ENCODE data around the gene LBP.

The LBP gene

DNA sequence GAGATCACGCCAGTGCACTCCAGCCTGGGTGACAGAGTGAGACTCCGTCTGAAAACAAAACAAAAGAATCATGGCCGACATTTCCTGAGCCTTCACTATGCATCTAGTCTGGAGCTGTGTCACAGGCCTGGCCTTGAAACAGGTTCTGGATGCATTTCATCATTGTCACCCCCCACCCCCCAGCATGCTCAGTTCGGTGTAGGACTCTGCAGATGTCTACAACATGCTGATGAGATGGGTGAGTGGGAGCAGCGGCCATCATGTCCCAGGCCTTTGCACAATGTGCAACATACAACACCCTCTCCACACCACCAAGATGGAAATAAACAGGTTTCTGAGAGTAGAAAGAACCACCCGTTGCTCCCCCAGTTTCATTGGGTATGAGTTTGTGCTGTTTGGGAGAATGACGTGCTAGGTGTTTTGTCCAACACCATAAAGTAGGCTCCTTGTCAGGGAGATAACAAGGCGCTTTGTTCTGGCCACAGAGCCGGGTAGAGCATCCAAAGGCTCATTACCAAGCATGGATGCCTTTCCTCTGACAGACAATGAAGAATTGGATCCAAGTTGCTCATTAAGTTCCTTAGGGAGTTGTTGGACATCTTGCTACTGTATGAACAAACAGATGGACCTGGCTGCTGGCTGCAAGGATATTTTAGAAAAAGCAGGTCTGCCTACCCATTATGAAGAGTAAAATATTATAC lies 66.7 kb downstream of the LBP start:
- no peak for TF ChIP-seq POLR2A (IDR thresholded peaks at IDR 0.05; ENCODE audit: low read depth, low read length)
- FAIRE-seq, result no peak
- no peak for DNase-seq (ENCODE audit: insufficient read length, low spot score)

DNA sequence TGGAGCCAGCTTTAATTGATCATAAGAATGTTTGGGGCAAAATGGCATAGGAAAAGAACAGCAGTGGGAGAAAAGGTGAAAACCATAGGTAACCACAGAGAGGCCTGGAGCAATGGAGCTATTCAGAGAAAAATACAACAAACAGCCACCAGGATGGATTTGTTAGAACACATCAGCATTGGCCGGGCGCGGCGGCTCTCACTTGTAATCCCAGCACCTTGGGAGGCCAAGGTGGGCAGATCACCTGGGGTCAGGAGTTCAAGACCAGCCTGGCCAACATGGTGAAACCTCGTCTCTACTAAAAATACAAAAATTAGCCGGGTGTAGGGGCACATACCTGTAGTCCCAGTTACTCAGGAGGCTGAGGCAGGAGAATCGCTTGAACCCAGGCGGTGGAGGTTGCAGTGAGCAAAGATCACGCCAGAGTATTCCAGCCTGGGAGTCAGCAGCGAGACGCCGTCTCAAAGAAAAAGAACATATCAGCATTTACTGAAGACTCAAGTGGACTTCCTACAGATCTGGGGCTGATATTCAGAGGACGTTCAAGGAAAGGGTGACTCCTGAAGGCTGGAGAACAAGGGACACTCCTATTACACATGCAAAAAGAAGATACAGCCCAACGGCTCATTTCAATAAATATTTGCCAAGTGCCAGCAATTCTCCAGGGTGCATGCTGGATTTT lies 68.6 kb downstream of the LBP start:
- FAIRE-seq (no peak), DNase-seq (ENCODE audit: insufficient read length, low spot score) (no peak)
- no peak for TF ChIP-seq POLR2A (IDR thresholded peaks at IDR 0.05; ENCODE audit: low read depth, low read length)

DNA sequence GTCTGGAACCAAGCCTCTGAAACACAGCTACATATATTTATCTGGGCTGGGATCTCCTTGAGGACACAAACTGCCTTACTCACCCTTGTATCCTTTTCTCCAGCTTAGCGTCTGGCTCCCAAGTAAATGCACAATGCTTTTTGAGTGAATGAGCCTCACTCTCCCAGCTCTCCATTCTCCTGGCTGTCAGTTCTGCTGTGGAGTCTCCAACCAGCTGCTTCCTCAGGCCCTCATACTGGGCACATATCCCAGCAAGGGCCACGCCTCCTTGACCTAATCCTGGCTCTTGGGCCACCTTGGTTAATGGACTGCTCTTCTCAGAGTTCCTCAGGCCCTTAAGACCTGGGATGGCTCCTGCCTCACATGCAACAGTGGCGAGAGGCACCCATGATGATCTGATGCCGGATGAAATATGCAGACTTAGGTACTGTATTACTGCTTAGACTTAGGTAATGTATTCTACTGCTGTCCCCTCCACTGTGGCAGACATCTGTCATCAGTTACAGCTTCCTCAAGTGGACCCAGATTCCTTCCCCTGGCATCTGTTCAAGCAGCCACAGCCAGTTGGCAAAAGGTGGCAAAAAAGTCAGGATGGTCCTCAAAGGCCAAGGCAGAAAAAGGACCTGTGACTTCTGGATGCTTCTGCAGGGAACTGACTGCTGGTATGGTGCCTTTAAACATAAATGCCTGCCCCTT lies 72.4 kb downstream of the LBP start:
- no peak for FAIRE-seq

DNA sequence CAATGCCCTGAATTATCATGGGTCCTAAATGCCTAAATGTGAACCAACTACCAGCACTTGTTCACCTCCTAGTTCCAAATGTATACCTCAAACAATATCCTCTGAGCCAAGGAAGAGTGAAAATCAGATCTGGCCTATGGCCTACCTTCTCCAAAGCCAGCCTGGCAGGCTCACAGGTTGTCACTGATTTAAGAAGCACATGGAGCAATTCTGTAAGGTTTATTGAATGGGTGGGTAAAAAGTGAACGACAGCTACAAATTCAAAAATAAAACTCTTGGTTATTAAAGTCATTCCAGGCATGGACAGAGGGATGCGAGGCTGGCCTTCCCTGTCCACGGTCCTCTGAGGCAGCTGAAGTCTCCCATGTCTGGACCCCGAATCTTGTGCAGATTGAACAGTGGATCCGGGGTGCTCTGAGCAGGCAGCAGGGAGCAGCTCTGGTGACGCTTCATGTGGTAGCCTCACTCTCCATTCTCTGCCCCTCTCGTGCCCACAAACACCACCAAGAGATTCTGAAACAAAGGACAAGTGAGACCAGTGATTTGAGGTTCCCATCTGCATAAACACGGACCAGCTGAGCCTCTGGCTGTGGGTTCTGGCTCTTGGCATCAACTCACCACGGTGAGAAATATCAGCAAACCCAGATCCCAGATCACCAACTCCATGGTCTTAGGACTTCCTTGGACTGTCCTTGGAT lies 74.3 kb downstream of the LBP start:
- TF ChIP-seq POLR2A (IDR thresholded peaks at IDR 0.05; ENCODE audit: low read depth, low read length), result no peak
- FAIRE-seq, result no peak
- DNase-seq (ENCODE audit: insufficient read length, low spot score), result no peak

More for the DNA sequence above, 72.4 kb downstream of the LBP start:
- DNase-seq (ENCODE audit: insufficient read length, low spot score), result no peak
- TF ChIP-seq POLR2A (IDR thresholded peaks at IDR 0.05; ENCODE audit: low read depth, low read length), result no peak

DNA sequence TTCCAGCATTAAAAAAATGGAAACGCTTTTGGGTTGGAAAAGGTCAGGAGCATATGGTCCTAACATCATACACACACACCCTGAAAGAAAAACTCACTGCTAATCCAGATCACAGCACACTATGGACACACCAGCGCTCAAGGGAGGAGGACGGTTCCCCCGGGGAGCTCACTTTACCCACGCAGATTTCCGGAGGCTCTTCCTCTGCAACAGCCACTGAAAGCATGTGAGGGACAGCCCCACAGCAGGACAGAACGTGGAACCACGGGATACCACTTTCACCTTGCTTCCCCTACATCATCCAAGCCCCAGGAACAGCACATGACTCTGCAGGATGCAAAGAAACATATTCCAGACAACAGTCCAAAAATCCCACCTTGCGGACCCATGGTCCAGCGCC lies 75.6 kb downstream of the LBP start:
- no peak for FAIRE-seq
- TF ChIP-seq POLR2A (IDR thresholded peaks at IDR 0.05; ENCODE audit: low read depth, low read length), result no peak
- no peak for DNase-seq (ENCODE audit: insufficient read length, low spot score)

DNA sequence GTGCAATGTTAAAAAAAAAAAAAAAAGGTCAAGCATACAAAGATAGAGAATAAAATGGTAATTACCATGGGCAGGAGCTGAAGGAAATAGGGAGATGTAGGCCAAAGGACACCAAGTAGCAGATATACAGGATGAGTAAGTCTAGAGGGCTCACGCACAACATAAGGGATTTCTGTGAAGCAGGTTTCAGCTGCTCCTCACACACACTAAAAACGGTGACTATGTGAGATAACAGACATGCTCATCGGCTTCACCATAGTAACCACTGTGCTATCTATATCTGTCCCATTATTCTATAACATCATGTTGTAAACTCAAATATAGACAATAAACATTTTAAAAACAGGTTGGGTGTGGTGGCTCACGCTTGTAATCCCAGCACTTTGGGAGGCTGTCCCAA lies 77.3 kb downstream of the LBP start:
- no peak for FAIRE-seq
- TF ChIP-seq POLR2A (IDR thresholded peaks at IDR 0.05; ENCODE audit: low read depth, low read length), result no peak
- DNase-seq (ENCODE audit: insufficient read length, low spot score), result no peak

DNA sequence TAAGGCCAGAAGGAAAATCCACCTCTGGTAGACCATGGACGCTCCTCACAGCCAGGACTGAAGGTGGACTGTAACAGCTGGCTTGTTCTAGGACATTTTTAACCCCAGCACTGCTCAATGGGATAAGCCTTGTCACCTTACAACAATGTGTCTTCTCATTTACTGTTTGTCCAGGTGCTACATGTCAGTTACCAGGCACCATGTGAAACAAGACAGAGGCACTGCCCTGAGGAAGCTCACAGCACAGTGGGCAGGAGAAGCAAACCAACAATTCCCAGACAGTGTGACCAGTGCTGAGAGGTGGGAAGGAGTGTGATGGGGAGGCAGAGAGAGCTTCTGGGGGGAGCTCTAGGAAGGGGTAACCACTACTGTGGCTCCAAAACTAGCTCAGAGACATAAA lies 78.1 kb downstream of the LBP start:
- FAIRE-seq (no peak), DNase-seq (ENCODE audit: insufficient read length, low spot score) (no peak)
- no peak for TF ChIP-seq POLR2A (IDR thresholded peaks at IDR 0.05; ENCODE audit: low read depth, low read length)

DNA sequence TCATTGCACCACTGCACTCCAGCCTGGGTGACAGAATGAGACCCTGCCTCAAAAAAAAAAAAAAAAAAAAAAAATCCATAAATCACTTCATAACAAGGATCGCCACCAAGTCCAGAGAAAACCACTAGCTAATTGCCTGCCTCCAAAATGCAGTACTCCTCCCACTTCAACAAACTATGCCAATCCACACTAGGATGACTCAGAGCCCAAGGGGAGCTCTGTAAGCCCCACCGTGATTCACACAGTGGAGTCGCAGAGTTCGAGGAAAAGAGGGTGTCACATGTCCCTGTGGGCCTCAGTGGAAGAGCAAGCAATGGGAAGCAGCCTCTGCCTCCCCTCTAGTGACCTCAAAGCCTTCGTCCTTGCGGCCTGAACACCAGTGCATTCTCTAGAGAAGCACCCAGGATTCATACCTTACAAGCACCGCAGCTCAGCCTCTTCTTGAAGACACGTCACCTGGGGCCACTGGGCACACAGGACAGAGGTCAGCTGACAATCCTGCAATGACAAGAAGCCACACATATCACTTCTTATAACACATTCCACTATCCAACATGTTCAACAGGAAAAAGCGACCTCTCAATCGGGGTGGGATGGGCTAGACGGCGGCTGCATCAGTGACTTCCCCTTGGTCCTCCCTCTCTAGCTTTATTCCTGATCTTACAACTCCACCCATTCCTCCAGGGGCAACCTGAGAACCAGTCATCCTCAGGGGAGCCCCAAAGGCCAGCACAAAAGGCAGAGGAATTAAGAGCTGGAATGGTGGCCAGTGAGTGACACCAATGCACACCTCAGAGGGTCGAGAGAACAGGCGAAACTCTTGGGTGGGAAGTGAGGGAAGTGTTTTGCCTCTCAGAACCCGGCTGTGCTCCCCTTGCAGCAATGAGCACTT lies 80.0 kb downstream of the LBP start:
- peak; percentile 84 for DNase-seq (ENCODE audit: insufficient read length, low spot score)
- no peak for TF ChIP-seq POLR2A (IDR thresholded peaks at IDR 0.05; ENCODE audit: low read depth, low read length)
- FAIRE-seq, result no peak

Measured in H54 (cell line).